ENCODE results near the gene MCC.

- TF ChIP-seq POLR2A (IDR thresholded peaks at IDR 0.05) (no peak), CTCF (IDR thresholded peaks at IDR 0.05) (no peak), POLR2AphosphoS5 (IDR thresholded peaks at IDR 0.05) (no peak)
Observed at GRCh38 chr5:113338628-113339027, 149.6 kb downstream of the MCC start.

Data from upper lobe of left lung (tissue), 4 donors.